GM19467 (cell line): ENCODE results near the gene RBM24.

Experiments used
- ATAC-seq: cut with Tn5 transposase; IDR thresholded peaks from one replicate; pipeline ENCODE4 v1.9.1; 2021; ENCODE audit warnings: mild to moderate bottlenecking, moderate library complexity; ENCODE audit not compliant: unreplicated experiment

RBM24 gene

DNA sequence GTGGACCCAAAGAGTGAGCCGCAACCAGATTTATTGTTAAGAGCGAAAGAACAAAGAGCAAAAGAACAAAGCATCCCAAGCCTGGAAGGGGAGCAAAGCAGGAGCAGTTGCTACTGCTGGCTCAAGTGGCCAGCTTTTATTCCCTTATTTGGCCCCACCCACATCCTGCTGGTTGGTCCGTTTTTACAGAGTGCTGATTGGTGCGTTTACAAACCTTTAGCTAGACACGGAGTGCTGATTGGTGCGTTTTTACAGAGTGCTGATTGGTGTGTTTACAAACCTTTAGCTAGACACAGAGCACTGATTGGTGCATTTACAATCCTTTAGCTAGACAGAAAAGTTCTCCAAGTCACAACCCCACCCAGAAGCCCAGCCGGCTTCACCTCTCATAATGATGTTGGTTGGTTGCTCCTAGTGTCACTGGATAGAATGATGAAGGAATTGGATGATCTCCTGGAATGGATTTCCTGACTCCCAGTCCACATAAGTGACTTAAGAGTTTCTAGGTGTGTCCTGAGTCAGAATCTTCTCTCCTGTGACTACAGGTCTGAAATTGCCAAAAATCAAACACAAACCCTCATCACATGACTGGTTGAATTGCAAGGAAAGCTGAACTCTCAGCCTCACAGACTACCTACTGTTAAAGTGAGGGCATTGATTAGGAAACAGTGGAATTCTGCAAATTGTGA, 60.1 kb downstream of the RBM24 start:
- no peak for ATAC-seq

DNA sequence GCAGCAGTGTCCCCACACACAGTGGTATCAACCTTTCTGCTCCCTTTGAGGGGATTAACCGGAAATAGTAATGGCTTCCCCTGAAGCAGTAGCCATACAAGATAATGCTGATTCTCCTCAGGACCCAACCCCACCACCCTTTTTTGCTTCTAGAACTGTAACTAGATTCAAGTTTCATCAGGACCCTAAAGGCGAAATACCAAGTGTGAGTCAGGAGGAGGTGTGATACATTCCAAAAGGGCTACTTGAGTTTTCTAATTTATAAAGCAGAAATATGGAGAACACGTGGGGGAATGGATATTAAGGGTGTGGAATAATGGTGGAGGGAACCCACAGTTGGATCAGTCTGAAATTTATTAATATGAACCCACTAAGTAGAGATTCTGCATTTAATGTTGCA, 60.7 kb downstream of the RBM24 start:
- ATAC-seq, result no peak

DNA sequence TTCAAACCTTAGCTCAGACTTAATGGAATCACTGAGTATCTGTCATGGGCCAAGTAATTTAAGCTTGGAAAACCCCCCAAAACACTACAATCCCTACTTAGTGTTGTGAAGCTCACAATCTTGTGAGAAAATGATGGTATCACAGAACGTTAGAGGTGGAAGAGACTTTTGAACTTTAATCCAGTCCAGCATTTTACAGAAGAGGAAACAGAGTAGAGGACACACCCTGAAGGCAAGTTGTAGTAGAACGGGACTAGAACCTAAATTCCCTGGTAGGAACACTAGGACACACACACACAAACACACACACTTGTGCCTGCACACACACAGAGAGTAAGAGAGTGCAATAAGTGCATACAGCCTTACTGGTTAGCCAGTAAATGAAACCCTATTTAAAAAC, 62.1 kb downstream of the RBM24 start:
- no peak for ATAC-seq
